LNCAP (cell line): ENCODE measurements around the gene EEF2KMT.

Source experiments
- CTCF ChIP-seq: fragments of 450-650 bp; IDR thresholded peaks from 2 replicates; pipeline ENCODE4 v1.5.1; 2017; ENCODE audit warnings: mild to moderate bottlenecking

EEF2KMT gene

GRCh38 chr16:5073279-5073629 is 24.3 kb downstream of the EEF2KMT start:
- TF ChIP-seq CTCF: no peak

- TF ChIP-seq CTCF: no peak
Measured at GRCh38 chr16:5072334-5073278, 25.0 kb downstream of the EEF2KMT start.

DNA sequence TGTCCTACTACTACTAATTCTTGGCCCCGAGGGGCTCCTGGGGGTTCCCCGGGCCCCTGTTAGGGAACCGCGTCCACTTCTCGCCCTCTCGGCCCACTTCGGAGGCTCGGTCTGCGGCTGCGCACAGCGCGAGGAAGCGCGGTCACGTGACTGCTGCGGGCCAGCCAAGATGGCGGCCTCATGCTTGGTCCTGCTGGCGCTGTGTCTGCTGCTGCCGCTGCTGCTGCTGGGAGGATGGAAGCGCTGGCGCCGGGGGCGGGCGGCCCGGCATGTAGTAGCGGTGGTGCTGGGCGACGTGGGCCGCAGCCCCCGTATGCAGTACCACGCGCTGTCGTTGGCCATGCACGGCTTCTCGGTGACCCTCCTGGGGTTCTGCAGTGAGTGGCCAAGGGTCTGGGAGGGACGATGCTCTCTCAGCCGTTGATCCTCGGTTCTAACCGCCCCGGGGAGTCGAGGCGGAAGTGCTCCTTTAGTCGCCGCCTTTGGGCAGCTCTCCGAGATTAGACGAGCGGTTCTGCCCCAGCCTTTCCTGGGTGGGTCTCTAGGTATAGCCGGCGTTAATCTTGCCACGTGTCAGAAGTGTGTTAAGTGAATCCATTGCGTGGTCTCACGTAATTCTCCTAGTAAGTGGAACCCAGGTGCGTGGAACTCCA is 25.8 kb downstream of the EEF2KMT start, which contains the start of gene ALG1:
Gene ALG1, plus strand, starts transcription at position 163 of the 653 bp plus-strand sequence. Its CDS starts 7 bp downstream, at position 170.
- no peak for TF ChIP-seq CTCF

DNA sequence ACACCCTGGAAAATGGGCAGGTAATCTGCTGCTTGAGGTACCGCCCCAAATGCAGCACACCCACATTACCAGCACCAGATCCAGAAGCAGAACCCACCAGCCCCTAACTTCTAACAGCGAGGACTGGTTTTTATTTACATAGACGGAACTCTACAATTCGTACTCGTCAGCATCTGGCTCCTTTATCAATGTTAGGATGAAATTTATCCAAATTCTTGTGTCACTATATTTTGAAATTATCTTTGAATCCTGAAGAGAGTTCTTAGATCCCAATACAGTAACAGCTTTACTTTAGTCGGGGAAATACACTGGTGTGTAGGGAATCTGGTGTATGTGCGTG is 26.3 kb downstream of the EEF2KMT start:
- no peak for TF ChIP-seq CTCF

GRCh38 chr16:5070431-5071186 is 27.0 kb downstream of the EEF2KMT start:
- no peak for TF ChIP-seq CTCF

GRCh38 chr16:5069854-5070253 is 27.7 kb downstream of the EEF2KMT start:
- no peak for TF ChIP-seq CTCF

DNA sequence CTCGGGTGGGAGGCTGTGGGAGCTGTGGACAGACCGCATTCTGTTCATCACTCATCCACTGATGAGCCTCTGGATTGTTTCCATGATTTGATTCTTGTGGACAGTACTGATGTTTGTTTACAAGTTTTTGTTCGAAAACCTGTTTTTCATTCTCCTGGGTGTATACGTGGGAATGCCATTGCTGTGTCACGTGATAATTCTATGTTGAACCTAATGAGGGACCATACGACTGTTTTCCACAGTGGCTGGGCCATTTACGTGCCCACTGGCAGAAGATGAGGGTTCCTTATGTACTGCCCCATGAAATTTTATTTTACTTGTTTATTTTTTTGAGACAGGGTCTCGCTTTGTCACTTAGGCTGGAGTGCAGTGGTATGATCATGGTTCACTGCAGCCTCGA is 28.5 kb downstream of the EEF2KMT start:
- TF ChIP-seq CTCF: no peak
